HepG2 (cell line): ENCODE results near the gene USP15. TPM values are rescaled to one million over a fixed set of nuclear protein-coding genes. Genes with fewer than 3 reads are reported as not detected.
A peak's percentile ranks its signal among the peaks of the same experiment; 100 is the strongest.

Experiments used
- ATAC-seq: fragments of 200-7000 bp; cut with Tn5 transposase; 3 replicates; pipeline ENCODE4 v1.9.1; 2020; ENCODE audit warnings: mild to moderate bottlenecking, moderate library complexity
- BruUV-seq: library from RNA; stranded (reverse); fragments of 400-500 nt; replicated peaks from 2 replicates; lab custom pipeline; 2021; lab: Mats Ljungman, UMichigan
- CTCF ChIA-PET: fragments of 300-600 bp; formaldehyde crosslinking; extraction: SDS; loops from one replicate; lab custom pipeline; 2021; ENCODE audit warnings: low total read pairs, inconsistent platforms, low intra/inter-chr PET ratio; lab: Yijun Ruan, JAX
- POLR2A ChIA-PET: fragments of 350-600 bp; sonication (Branson Sonifier 250); formaldehyde crosslinking; loops from one replicate; lab custom pipeline; 2020; ENCODE audit warnings: antibody characterized with exemption, inconsistent platforms; lab: Yijun Ruan, JAX
- DNase-seq: peaks from one replicate; pipeline ENCODE4 v3.0.0-alpha.2; 2015; ENCODE audit warnings: low spot score
- FAIRE-seq: peaks from 3 replicates; lab custom pipeline; 2011; peaks lifted over from hg19 to GRCh38; lab: Jason Lieb, UNC
- H2AFZ ChIP-seq: one replicate; pipeline ENCODE4 v1.6.1; 2011; ENCODE audit warnings: low read length, inconsistent platforms
- H3K27ac ChIP-seq: fragments of 300-600 bp; 3 replicates; pipeline ENCODE4 v1.8.0; 2011; ENCODE audit warnings: mixed run types, mild to moderate bottlenecking, mixed read lengths, low read length, inconsistent platforms; ENCODE audit not compliant: insufficient read depth; ENCODE audit errors: extremely low read length
- H3K27me3 ChIP-seq, 2 experiments: fragments of 200-600 bp in 1 of 2; 2 replicates in 1 of 2; 3 replicates in 1 of 2; pipeline versions ENCODE4 v1.6.0 to v1.8.0; 2011; ENCODE audit warnings: low read length in 2 of 2, mild to moderate bottlenecking in 2 of 2, moderate library complexity in 2 of 2, inconsistent platforms in 1 of 2; ENCODE audit not compliant: insufficient read depth in 2 of 2, control insufficient read depth in 1 of 2
- H3K36me3 ChIP-seq, 2 experiments: fragments of 200-600 bp in 1 of 2; replicated peaks in 1 of 2; 2 replicates in 1 of 2; 3 replicates in 1 of 2; pipeline versions ENCODE4 v1.5.1 to v1.8.0; 2011; ENCODE audit warnings: low read length in 2 of 2, inconsistent platforms in 1 of 2; ENCODE audit not compliant: insufficient read depth in 2 of 2, control insufficient read depth in 1 of 2
- H3K4me1 ChIP-seq: 2 replicates; pipeline ENCODE4 v1.5.1; 2012; ENCODE audit warnings: low read length, inconsistent platforms; ENCODE audit not compliant: insufficient read depth
- H3K4me2 ChIP-seq: 2 replicates; pipeline ENCODE4 v1.6.0; 2011; ENCODE audit warnings: low read depth, low read length, inconsistent platforms
- H3K4me3 ChIP-seq, 3 experiments: fragments of 200-600 bp in 1 of 3; sonication (generic), shearing (Covaris generic) in 1 of 3; replicated peaks in 1 of 3; 2 replicates each; pipeline ENCODE4 v1.5.1; 2011 to 2016; ENCODE audit warnings: low read length in 3 of 3, inconsistent platforms in 2 of 3, low read depth in 2 of 3, mild to moderate bottlenecking in 2 of 3, control low read depth in 1 of 3, mixed read lengths in 1 of 3; ENCODE audit not compliant: insufficient read depth in 1 of 3
- H3K79me2 ChIP-seq: one replicate; pipeline ENCODE4 v1.6.1; 2011; ENCODE audit warnings: low read length, inconsistent platforms; ENCODE audit not compliant: insufficient read depth
- H3K9ac ChIP-seq: 2 replicates; pipeline ENCODE4 v1.6.0; 2011; ENCODE audit warnings: mild to moderate bottlenecking, low read depth, low read length, inconsistent platforms; ENCODE audit not compliant: insufficient read depth
- H3K9me3 ChIP-seq: 2 replicates; pipeline ENCODE4 v1.5.1; 2012; ENCODE audit warnings: mild to moderate bottlenecking, low read length
- H4K20me1 ChIP-seq: 2 replicates; pipeline ENCODE4 v1.6.0; 2011; ENCODE audit warnings: inconsistent platforms, mild to moderate bottlenecking, low read length, moderate library complexity; ENCODE audit not compliant: insufficient read depth
- CAMTA2 ChIP-seq: sonication (generic); formaldehyde crosslinking; IDR thresholded peaks from 2 replicates; pipeline ENCODE4 v1.4.0; 2020; ENCODE audit warnings: mild to moderate bottlenecking, missing genetic modification reagents, borderline replicate concordance
- CBX5 ChIP-seq: sonication (generic); formaldehyde crosslinking; IDR thresholded peaks from 2 replicates; pipeline ENCODE4 v1.4.0; 2020; ENCODE audit warnings: missing genetic modification reagents, borderline replicate concordance
- FOXP4 ChIP-seq: sonication (generic); formaldehyde crosslinking; IDR thresholded peaks from 2 replicates; pipeline ENCODE4 v1.4.0; 2020; ENCODE audit warnings: missing genetic modification reagents
- KLF6 ChIP-seq: IDR thresholded peaks from 2 replicates; pipeline ENCODE4 v1.8.0; 2016; ENCODE audit warnings: missing biosample characterization, missing genetic modification reagents
- NCOA5 ChIP-seq: sonication (generic); formaldehyde crosslinking; IDR thresholded peaks from 2 replicates; pipeline ENCODE4 v1.4.0; 2020; ENCODE audit warnings: missing genetic modification reagents
- PBX2 ChIP-seq: IDR thresholded peaks from 2 replicates; pipeline ENCODE4 v1.6.1; 2016; ENCODE audit warnings: control low read depth
- TBX2 ChIP-seq: sonication (generic); formaldehyde crosslinking; IDR thresholded peaks from 2 replicates; pipeline ENCODE4 v1.5.0; 2020; ENCODE audit warnings: missing genetic modification reagents, mild to moderate bottlenecking, borderline replicate concordance
- UBTF ChIP-seq: sonication (generic); formaldehyde crosslinking; IDR thresholded peaks from 2 replicates; pipeline ENCODE4 v1.4.0; 2020; ENCODE audit warnings: mild to moderate bottlenecking, missing genetic modification reagents
- ZFY ChIP-seq: sonication (generic); formaldehyde crosslinking; IDR thresholded peaks from 2 replicates; pipeline ENCODE4 v1.4.0; 2020; ENCODE audit warnings: missing genetic modification reagents
- ZNF501 ChIP-seq: sonication (generic); formaldehyde crosslinking; IDR thresholded peaks from 2 replicates; pipeline ENCODE4 v1.5.1; 2020; ENCODE audit warnings: mild to moderate bottlenecking, moderate library complexity, missing genetic modification reagents
- ZNF597 ChIP-seq: sonication (generic); formaldehyde crosslinking; IDR thresholded peaks from 2 replicates; pipeline ENCODE4 v1.5.0; 2020; ENCODE audit warnings: missing genetic modification reagents
- ZNF687 ChIP-seq: sonication (generic); formaldehyde crosslinking; IDR thresholded peaks from 2 replicates; pipeline ENCODE4 v1.5.1; 2020; ENCODE audit warnings: mild to moderate bottlenecking, missing genetic modification reagents, moderate library complexity
- ZNF740 ChIP-seq: sonication (generic); formaldehyde crosslinking; IDR thresholded peaks from 2 replicates; pipeline ENCODE4 v1.4.0; 2020; ENCODE audit warnings: missing genetic modification reagents
- WGBS: methylation state at CpG from one replicate; pipeline ENCODE4 v1.1.6; 2017; ENCODE audit warnings: low lambda C conversion rate; 5-methylcytosine and 5-hydroxymethylcytosine counted together
- in situ Hi-C: cut with HindIII; loops from 2 replicates; pipeline ENCODE4 v1.10.0; 2017; ENCODE audit warnings: low pct_unique_long_range_greater_than_20kb; ENCODE audit not compliant: extremely low pct_ligation_motif_present
- intact Hi-C: fragments of 100-400 bp; cut with micrococcal nuclease; formaldehyde crosslinking; loops from one replicate; pipeline ENCODE4 v1.10.0; 2022; ENCODE audit not compliant: unreplicated experiment
- polyA plus RNA-seq, 8 experiments: library from polyadenylated mRNA; depleted of rRNA in 3 of 8; stranded (reverse) in 7 of 8; unstranded in 1 of 8; fragments of >200 nt; fragmentation: Illumina TruSeq in 4 of 8; extraction: Trizol in 4 of 8; gene quantifications; 2 replicates each; pipeline versions ENCODE4 v1.2.1 to v1.2.3, GENCODE V29; 2011 to 2016; ENCODE audit warnings: low read depth in 4 of 8, missing spikeins in 1 of 8, mixed read lengths in 1 of 8; ENCODE audit not compliant: insufficient read depth in 1 of 8
- total RNA-seq, 5 experiments: library from RNA; depleted of rRNA; stranded (reverse); fragments of >200 nt; fragmentation: Illumina TruSeq; extraction: Trizol; gene quantifications; 2 replicates each; pipeline ENCODE4 v1.2.3, GENCODE V29; 2016; ENCODE audit warnings: low read depth in 1 of 5

The USP15 gene
- total and polyA plus RNA-seq, 2 of the 13 experiments (the other 11 are each of a cell fraction or from before 2014, with no cell fraction given): 17.3 to 51.7 TPM

- intact Hi-C loops: loop anchor here (5.0 to 10.0 kb wide), 2 partner anchors 91 to 139 kb away; no protein-coding TSS in a partner anchor
- TF ChIP-seq ZNF597 (CRISPR knock-in tag): no peak
- no peak for TF ChIP-seq FOXP4 (CRISPR knock-in tag)
- no peak for TF ChIP-seq UBTF (CRISPR knock-in tag)
- 0 out of 2 replicates have a peak, but pooled peaks have one; percentile 30 for TF ChIP-seq TBX2 (CRISPR knock-in tag)
- no peak for TF ChIP-seq KLF6 (CRISPR knock-in tag)
- TF ChIP-seq PBX2: no peak
- TF ChIP-seq NCOA5 (CRISPR knock-in tag): no peak
- TF ChIP-seq ZFY: peak; percentile 8; the same call in 1 of the 2 replicates
- TF ChIP-seq CBX5 (CRISPR knock-in tag): no peak
- no peak for TF ChIP-seq ZNF740 (CRISPR knock-in tag)
- TF ChIP-seq CAMTA2 (CRISPR knock-in tag): no peak; the same call in 1 of the 2 replicates
- no peak for TF ChIP-seq ZNF501
- peak; percentile 22 for TF ChIP-seq ZNF687 (CRISPR knock-in tag)
Measured at GRCh38 chr12:62436164-62436503, 175.9 kb downstream of the USP15 start.

More at GRCh38 chr12:62436164-62436503, 175.9 kb downstream of the USP15 start:
- Histone ChIP-seq H3K79me2 (no peaks in the 10 kb centered on the region), H4K20me1 (no peaks in the 10 kb centered on the region), H3K9ac (no peak overlapping the region), H3K27ac (no peak overlapping the region), H3K4me2 (peak overlapping the region; percentile 94), H3K27me3 (no peaks in the 10 kb centered on the region; a peak in 1 of 5 replicates), H2AFZ (no peak overlapping the region), H3K36me3 (no peaks in the 10 kb centered on the region), H3K9me3 (peaks cover 3% of the 10 kb centered on the region; the same call in 1 of the 2 replicates), H3K4me3 (peak overlapping the region; percentile 56 to 78 (median 73)), H3K4me1 (peaks cover 15% of the 10 kb centered on the region)
- ChIA-PET CTCF (no interaction called here), POLR2A (interaction anchor here (2.3 kb wide), 1 partner anchor 31 kb away, joined by 8 read pairs; the partner anchor contains the start of gene MON2)
- 13% methylated on average over 4 of the region's 12 CpGs for WGBS
- BruUV-seq: no TSS peak
- FAIRE-seq (no peak), ATAC-seq (peak; percentile 65), DNase-seq (no peak)
- in situ Hi-C loops: loop anchor here (10.0 kb wide), 1 partner anchor 359 kb away; no protein-coding TSS in a partner anchor
